Measurements from ENCODE around the gene H2AZ2.
"Not testable (repeated sequence)": the region's sequence is repeated elsewhere in the genome, so short reads cannot be mapped to it uniquely, and the experiment has no call there.

Gene H2AZ2

GRCh38 chr7:44881610-44882009 lies 33.7 kb upstream of the H2AZ2 start:
- DNase-seq (no peak), ATAC-seq (replicated peaks) (peak; percentile 23 to 29)
- Mint-ChIP-seq H3K4me3 (peak overlapping the region; percentile 77 to 79), H3K36me3 (peaks cover 24 to 39% of the 10 kb centered on the region in 2 donors), H3K27ac (peak overlapping the region; percentile 67), H3K4me1 (peaks cover 17 to 49% of the 10 kb centered on the region in 2 donors), H3K27me3 (no peaks in the 10 kb centered on the region), H3K9me3 (no peaks in the 10 kb centered on the region)

DNA sequence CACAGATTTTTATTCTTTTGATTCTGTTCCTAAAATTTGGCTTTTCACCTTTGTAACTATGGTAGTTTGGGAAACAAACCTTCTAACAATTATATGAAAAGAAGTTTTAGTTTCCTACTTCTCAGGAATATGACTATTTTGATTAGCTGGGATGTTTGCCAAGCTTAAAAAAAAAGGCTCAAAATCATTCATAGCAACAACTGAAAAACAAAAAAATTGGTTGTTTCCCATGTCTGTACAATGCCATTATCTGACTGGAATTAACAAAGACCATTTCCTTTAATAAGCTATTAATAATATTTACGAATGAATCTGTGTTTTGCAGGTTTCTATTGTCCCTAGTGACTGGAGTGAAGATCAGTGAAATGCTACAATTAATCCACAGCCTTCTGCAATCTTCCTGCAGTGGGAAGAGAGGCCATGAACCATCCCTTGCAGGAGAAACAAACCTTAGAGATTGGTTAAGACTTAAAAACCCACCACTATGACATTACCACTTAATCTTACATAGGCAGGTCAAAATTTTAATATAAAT lies 33.2 kb upstream of the H2AZ2 start:
- Mint-ChIP-seq H3K9me3 (no peaks in the 10 kb centered on the region), H3K4me3 (peak overlapping the region; percentile 77 to 79), H3K27ac (peak overlapping the region; percentile 67), H3K36me3 (peaks cover 24 to 39% of the 10 kb centered on the region in 2 donors), H3K4me1 (peaks cover 17 to 52% of the 10 kb centered on the region in 2 donors), H3K27me3 (no peaks in the 10 kb centered on the region)
- ATAC-seq (replicated peaks), result no peak
- DNase-seq, result no peak

DNA sequence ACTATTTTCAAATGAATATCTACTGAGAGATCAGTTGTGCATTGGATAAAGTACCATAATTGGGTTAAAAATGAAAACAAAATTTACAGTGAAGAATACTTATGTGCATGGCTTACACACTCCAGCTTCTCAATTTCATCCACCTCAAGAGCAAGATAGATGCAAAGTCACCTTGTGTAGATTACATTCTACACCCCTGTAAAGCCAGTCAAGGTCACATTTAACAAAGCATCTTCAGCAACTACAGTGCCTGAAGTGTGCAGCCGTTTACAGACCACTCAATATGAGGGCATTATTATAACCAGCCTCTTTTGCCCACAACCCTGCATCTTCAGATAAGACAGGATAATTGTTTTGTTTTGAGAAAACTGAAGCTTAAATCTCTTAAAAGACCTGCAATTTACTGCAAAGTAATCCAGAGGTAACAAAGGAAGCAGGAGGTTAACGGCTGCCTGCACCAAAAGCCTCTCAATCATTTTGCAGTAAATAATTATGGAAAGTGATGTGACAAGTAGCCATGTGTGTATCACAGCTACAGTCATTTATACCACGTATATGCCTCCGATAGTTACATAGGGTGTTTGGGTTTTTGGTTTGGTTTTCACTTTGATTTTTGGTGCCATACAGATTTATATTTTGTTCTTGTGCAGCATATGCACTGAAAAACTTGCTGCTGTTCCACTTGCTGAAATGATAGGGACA lies 32.6 kb upstream of the H2AZ2 start:
- peak overlapping the region; percentile 77 to 79 for H3K4me3 Mint-ChIP-seq
- ATAC-seq (replicated peaks), result no peak
- peaks cover 13 to 48% of the 10 kb centered on the region in 2 donors for H3K4me1 Mint-ChIP-seq
- H3K36me3 Mint-ChIP-seq, result peaks cover 19 to 34% of the 10 kb centered on the region in 2 donors
- H3K27ac Mint-ChIP-seq, result peak overlapping the region; percentile 67
- H3K27me3 Mint-ChIP-seq, result no peaks in the 10 kb centered on the region
- no peak for DNase-seq
- H3K9me3 Mint-ChIP-seq, result no peaks in the 10 kb centered on the region

- no peaks in the 10 kb centered on the region for H3K27me3 Mint-ChIP-seq
- ATAC-seq (replicated peaks), result peak in 1 of 2 donors; percentile 58
- peak overlapping the region; percentile 25 for H3K27ac Mint-ChIP-seq
- peaks cover 11 to 14% of the 10 kb centered on the region in 2 donors for H3K36me3 Mint-ChIP-seq
- DNase-seq, result no peak
- peaks cover 9 to 33% of the 10 kb centered on the region in 2 donors for H3K4me1 Mint-ChIP-seq
- H3K4me3 Mint-ChIP-seq, result no peak overlapping the region
- no peaks in the 10 kb centered on the region for H3K9me3 Mint-ChIP-seq
These were observed 28.5 kb upstream of the H2AZ2 start for GRCh38 chr7:44876393-44876792.

DNA sequence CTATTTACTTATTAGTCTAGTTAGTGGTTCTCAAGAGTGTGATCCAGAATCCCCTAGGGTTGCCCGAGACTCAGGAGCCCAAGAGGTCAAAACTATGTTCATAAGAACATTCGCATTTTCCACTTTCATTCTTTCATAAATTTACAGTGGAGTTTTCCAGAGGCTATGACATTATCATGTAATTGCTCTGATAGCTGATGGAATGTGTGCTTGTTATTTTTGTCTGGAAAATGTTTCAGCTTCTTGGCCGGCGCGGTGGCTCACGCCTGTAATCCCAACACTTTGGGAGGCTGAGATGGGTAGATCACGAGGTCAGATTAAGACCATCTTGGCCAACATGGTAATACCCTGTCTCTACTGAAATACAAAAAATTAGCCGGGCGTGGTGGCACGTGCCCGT lies 27.4 kb upstream of the H2AZ2 start:
- no peak overlapping the region for H3K4me3 Mint-ChIP-seq

DNA sequence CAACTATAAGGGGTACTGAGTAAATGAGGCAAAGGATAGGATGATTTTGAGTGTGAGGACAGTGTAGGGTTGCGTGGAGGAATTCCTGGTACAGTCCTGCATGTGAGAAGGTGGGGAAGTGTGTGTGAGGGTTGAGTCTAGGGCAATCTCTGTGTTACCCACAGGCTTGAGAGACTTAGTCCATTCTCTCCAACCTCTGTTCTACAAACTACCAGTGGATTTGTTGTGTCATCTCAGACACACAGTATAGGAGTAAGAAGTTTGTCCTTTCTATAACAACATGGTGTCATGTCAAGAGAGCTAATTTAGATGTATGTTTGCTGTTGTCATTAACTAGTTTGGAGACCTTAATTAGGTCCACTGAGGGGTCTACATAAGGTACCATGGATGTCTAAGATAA lies 24.9 kb upstream of the H2AZ2 start:
- Mint-ChIP-seq H3K9me3 (no peaks in the 10 kb centered on the region), H3K27ac (no peak overlapping the region), H3K4me3 (no peak overlapping the region), H3K4me1 (peaks cover 1 to 13% of the 10 kb centered on the region in 2 donors), H3K36me3 (peaks cover 0 to 1% of the 10 kb centered on the region in 2 donors), H3K27me3 (no peaks in the 10 kb centered on the region)
- DNase-seq (no peak), ATAC-seq (replicated peaks) (no peak)

More for the DNA sequence above, 27.4 kb upstream of the H2AZ2 start:
- no peak for ATAC-seq (replicated peaks)
- H3K27me3 Mint-ChIP-seq, result no peaks in the 10 kb centered on the region
- no peak overlapping the region for H3K27ac Mint-ChIP-seq
- no peaks in the 10 kb centered on the region for H3K9me3 Mint-ChIP-seq
- peaks cover 4 to 21% of the 10 kb centered on the region in 2 donors for H3K4me1 Mint-ChIP-seq
- peaks cover 7 to 8% of the 10 kb centered on the region in 2 donors for H3K36me3 Mint-ChIP-seq
- no peak for DNase-seq

DNA sequence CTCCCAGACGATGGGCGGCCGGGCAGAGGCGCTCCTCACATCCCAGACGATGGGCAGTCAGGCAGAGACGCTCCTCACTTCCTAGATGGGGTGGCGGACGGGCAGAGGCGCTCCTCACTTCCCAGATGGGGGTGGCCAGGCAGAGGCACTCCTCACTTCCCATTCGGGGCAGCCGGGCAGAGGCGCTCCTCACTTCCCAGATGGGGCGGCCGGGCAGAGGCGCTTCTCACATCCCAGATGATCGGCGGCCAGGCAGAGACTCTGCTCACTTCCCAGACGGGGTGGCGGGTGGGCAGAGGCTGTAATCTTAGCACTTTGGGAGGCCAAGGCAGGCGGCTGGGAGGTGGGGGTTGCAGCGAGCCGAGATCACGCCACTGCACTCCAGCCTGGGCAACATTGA lies 24.0 kb upstream of the H2AZ2 start:
- H3K36me3 Mint-ChIP-seq; DNase-seq; H3K4me1 Mint-ChIP-seq; H3K27ac Mint-ChIP-seq; H3K4me3 Mint-ChIP-seq; H3K27me3 Mint-ChIP-seq; H3K9me3 Mint-ChIP-seq; ATAC-seq (replicated peaks): not testable (repeated sequence)

GRCh38 chr7:44870780-44871179 lies 22.9 kb upstream of the H2AZ2 start:
- not testable (repeated sequence) for H3K9me3 Mint-ChIP-seq; H3K27me3 Mint-ChIP-seq; H3K4me3 Mint-ChIP-seq; DNase-seq; ATAC-seq (replicated peaks); H3K4me1 Mint-ChIP-seq; H3K36me3 Mint-ChIP-seq; H3K27ac Mint-ChIP-seq

GRCh38 chr7:44870336-44870735 lies 22.4 kb upstream of the H2AZ2 start:
- H3K27me3 Mint-ChIP-seq; H3K9me3 Mint-ChIP-seq; DNase-seq; H3K36me3 Mint-ChIP-seq; H3K4me1 Mint-ChIP-seq; H3K27ac Mint-ChIP-seq; H3K4me3 Mint-ChIP-seq; ATAC-seq (replicated peaks): not testable (repeated sequence)

- H3K36me3 Mint-ChIP-seq, result peaks cover 0 to 1% of the 10 kb centered on the region in 2 donors
- H3K27me3 Mint-ChIP-seq, result peaks cover 4 to 5% of the 10 kb centered on the region in 2 donors
- H3K9me3 Mint-ChIP-seq, result no peaks in the 10 kb centered on the region
- ATAC-seq (replicated peaks), result no peak
- H3K4me3 Mint-ChIP-seq, result no peak overlapping the region
- no peak overlapping the region for H3K27ac Mint-ChIP-seq
- peaks cover 0 to 1% of the 10 kb centered on the region in 2 donors for H3K4me1 Mint-ChIP-seq
- DNase-seq, result no peak
These were observed 19.4 kb upstream of the H2AZ2 start for GRCh38 chr7:44867073-44867995.

- H3K27ac Mint-ChIP-seq; DNase-seq; H3K4me3 Mint-ChIP-seq; H3K4me1 Mint-ChIP-seq; H3K36me3 Mint-ChIP-seq; H3K9me3 Mint-ChIP-seq; ATAC-seq (replicated peaks); H3K27me3 Mint-ChIP-seq: not testable (repeated sequence)
These were observed 14.1 kb upstream of the H2AZ2 start for GRCh38 chr7:44861949-44862348.

DNA sequence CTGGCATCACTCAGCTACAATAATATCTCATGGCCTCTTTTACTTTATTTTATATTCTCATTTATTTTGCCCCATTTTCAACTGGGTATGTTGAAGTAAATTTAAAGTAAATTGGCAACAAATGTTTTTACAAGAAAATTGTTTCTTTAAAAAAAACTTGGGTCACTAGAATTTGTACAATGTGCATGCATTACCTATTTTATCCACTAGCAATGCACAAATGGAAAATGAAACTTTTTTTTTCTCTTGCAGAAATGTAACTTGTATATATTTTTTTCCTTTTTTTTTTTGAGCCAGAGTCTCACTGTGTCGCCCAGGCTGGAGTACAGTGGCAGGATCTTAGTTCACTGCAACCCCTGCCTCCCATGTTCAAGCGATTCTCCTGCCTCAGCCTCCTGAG lies 10.3 kb upstream of the H2AZ2 start:
- H3K9me3 Mint-ChIP-seq, result no peaks in the 10 kb centered on the region
- peaks cover 1 to 7% of the 10 kb centered on the region in 2 donors for H3K4me1 Mint-ChIP-seq
- no peak overlapping the region for H3K27ac Mint-ChIP-seq
- H3K4me3 Mint-ChIP-seq, result no peak overlapping the region
- H3K27me3 Mint-ChIP-seq, result peaks cover 4 to 5% of the 10 kb centered on the region in 2 donors
- DNase-seq (no peak), ATAC-seq (replicated peaks) (no peak)
- no peaks in the 10 kb centered on the region for H3K36me3 Mint-ChIP-seq

- Mint-ChIP-seq H3K9me3 (no peaks in the 10 kb centered on the region), H3K4me1 (peaks cover 3 to 7% of the 10 kb centered on the region in 2 donors), H3K36me3 (no peaks in the 10 kb centered on the region), H3K27ac (no peak overlapping the region), H3K27me3 (no peaks in the 10 kb centered on the region), H3K4me3 (no peak overlapping the region)
- ATAC-seq (replicated peaks), result no peak
- no peak for DNase-seq
These were observed 6.9 kb upstream of the H2AZ2 start for GRCh38 chr7:44854644-44855364.

- Mint-ChIP-seq H3K27ac (no peak overlapping the region), H3K4me1 (peaks cover 3 to 12% of the 10 kb centered on the region in 2 donors), H3K4me3 (no peak overlapping the region), H3K9me3 (no peaks in the 10 kb centered on the region), H3K27me3 (no peaks in the 10 kb centered on the region), H3K36me3 (no peaks in the 10 kb centered on the region)
- DNase-seq, result no peak
- ATAC-seq (replicated peaks), result no peak
These were observed 5.5 kb upstream of the H2AZ2 start for GRCh38 chr7:44853391-44853790.

Data from stimulated activated naive B cell treated with anti-CD40 and anti-IgM and Interleukin-4, amounts not matched to agents 10 μg/mL and 1 μg/mL and 100 μg/mL, for 72 hours (primary cell).